Neural cell (in vitro differentiated cells): ENCODE data around the gene SMIM1.

Experiments used
- EZH2 ChIP-seq: fragments of 200-600, 300-800 bp; shearing (Covaris generic), sonication (generic); IDR thresholded peaks from 2 replicates; pipeline ENCODE4 v1.6.1; 2014; ENCODE audit warnings: antibody characterized with exemption, low read length, borderline replicate concordance, mild to moderate bottlenecking; ENCODE audit not compliant: insufficient read depth, poor library complexity, severe bottlenecking
- MXI1 ChIP-seq: fragments of 450-650 bp; conservative IDR thresholded peaks from 2 replicates; pipeline ENCODE4 v1.6.1; 2014; ENCODE audit warnings: antibody characterized with exemption, mild to moderate bottlenecking; ENCODE audit not compliant: poor library complexity, severe bottlenecking
- RAD21 ChIP-seq: fragments of 450-650 bp; conservative IDR thresholded peaks from 2 replicates; pipeline ENCODE4 v1.6.1; 2014; ENCODE audit warnings: antibody characterized with exemption, mild to moderate bottlenecking, moderate library complexity

- no peak for TF ChIP-seq EZH2
- no peak for TF ChIP-seq RAD21
- no peak for TF ChIP-seq MXI1
Observed at GRCh38 chr1:3809680-3810079, 37.1 kb downstream of the SMIM1 start.
